Measurements from ENCODE around the gene CAMTA1. TPM values are rescaled to one million over a fixed set of nuclear protein-coding genes. Genes with fewer than 3 reads are reported as not detected.

The CAMTA1 gene
- total RNA-seq, 1 donor from 2014 or later: 109 TPM

DNA sequence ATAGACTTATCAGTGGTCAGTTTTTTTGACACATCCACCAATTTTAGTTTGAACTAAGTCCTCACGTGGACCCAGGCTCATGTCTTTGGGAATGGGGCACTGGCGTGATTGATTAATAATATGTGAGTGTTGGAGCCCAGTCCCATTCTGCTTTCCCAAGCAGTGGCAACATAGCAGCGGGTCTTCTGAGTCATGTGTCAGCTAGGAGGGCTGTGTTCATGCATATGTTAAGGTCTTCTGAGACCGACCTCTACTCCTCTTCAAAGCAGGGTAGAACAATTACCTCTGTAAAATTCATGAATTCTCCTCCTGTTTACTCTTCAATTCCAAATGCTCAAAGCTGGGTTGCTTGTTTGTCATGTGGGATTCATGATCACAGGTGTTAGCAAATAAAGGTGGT lies 291.3 kb downstream of the CAMTA1 start:
- no peaks in the 10 kb centered on the region for H3K36me3 Mint-ChIP-seq (ENCODE audit: low read depth)
- TF ChIP-seq, protein P1, sequence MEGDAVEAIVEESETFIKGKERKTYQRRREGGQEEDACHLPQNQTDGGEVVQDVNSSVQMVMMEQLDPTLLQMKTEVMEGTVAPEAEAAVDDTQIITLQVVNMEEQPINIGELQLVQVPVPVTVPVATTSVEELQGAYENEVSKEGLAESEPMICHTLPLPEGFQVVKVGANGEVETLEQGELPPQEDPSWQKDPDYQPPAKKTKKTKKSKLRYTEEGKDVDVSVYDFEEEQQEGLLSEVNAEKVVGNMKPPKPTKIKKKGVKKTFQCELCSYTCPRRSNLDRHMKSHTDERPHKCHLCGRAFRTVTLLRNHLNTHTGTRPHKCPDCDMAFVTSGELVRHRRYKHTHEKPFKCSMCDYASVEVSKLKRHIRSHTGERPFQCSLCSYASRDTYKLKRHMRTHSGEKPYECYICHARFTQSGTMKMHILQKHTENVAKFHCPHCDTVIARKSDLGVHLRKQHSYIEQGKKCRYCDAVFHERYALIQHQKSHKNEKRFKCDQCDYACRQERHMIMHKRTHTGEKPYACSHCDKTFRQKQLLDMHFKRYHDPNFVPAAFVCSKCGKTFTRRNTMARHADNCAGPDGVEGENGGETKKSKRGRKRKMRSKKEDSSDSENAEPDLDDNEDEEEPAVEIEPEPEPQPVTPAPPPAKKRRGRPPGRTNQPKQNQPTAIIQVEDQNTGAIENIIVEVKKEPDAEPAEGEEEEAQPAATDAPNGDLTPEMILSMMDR (conservative IDR thresholded peaks at IDR 0.05): no peak
- H3K4me3 Mint-ChIP-seq: no peak overlapping the region
- peaks cover 51% of the 10 kb centered on the region for H3K27me3 Mint-ChIP-seq (ENCODE audit: low read depth)
- H3K4me1 Mint-ChIP-seq: no peaks in the 10 kb centered on the region
- no peak for DNase-seq (ENCODE audit: low read depth, low spot score)
- H3K9me3 Mint-ChIP-seq: peaks cover 18% of the 10 kb centered on the region
- H3K27ac Mint-ChIP-seq (ENCODE audit: unreplicated experiment): no peak overlapping the region

DNA sequence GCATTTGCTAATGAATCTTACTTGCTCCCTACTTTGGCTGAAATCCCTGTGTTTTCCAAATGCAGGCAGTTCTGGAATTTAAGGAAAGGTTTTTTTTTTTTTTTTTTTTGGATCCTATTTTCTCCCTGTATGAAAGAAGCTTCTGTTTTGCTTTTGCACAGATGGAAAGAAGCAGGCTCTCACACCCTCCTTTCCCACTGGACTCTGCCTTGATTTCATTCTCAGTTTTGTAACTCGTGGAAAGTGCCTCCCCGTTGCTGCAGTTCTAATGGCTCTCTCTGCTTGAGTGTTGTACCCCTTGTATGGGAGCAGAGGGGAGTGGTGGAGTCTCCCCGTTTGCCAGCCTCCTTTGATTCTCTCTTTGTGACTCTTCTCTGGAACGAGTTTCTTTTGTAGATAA lies 291.9 kb downstream of the CAMTA1 start:
- peaks cover 47% of the 10 kb centered on the region for H3K27me3 Mint-ChIP-seq (ENCODE audit: low read depth)
- TF ChIP-seq, protein P1 (conservative IDR thresholded peaks at IDR 0.05): no peak
- no peaks in the 10 kb centered on the region for H3K4me1 Mint-ChIP-seq
- DNase-seq (ENCODE audit: low read depth, low spot score): no peak
- H3K27ac Mint-ChIP-seq (ENCODE audit: unreplicated experiment): no peak overlapping the region
- peaks cover 18% of the 10 kb centered on the region for H3K9me3 Mint-ChIP-seq
- no peak overlapping the region for H3K4me3 Mint-ChIP-seq
- H3K36me3 Mint-ChIP-seq (ENCODE audit: low read depth): no peaks in the 10 kb centered on the region

DNA sequence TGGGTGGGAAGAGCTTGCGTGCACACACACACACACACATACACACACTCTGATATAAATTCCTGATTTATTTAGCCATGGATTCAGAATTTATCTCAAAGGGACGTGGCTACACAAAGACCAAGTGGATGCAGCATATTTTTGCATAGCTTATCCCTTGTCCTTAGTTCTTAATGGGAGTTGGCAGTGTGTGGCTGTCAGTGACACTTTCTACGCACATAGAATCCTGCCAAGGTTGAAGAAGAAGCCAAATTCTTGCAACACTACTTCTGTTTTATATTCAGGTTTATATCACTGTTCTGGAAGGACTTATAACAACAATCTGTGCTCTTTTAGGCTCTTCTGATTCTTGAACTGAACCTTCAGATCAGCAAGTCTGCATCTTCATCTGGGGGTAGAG lies 292.7 kb downstream of the CAMTA1 start:
- H3K36me3 Mint-ChIP-seq (ENCODE audit: low read depth): no peaks in the 10 kb centered on the region
- H3K4me1 Mint-ChIP-seq: no peaks in the 10 kb centered on the region
- peaks cover 18% of the 10 kb centered on the region for H3K9me3 Mint-ChIP-seq
- H3K27ac Mint-ChIP-seq (ENCODE audit: unreplicated experiment): no peak overlapping the region
- DNase-seq (ENCODE audit: low read depth, low spot score): no peak
- TF ChIP-seq, protein P1 (conservative IDR thresholded peaks at IDR 0.05): no peak
- peaks cover 39% of the 10 kb centered on the region for H3K27me3 Mint-ChIP-seq (ENCODE audit: low read depth)
- H3K4me3 Mint-ChIP-seq: no peak overlapping the region

DNA sequence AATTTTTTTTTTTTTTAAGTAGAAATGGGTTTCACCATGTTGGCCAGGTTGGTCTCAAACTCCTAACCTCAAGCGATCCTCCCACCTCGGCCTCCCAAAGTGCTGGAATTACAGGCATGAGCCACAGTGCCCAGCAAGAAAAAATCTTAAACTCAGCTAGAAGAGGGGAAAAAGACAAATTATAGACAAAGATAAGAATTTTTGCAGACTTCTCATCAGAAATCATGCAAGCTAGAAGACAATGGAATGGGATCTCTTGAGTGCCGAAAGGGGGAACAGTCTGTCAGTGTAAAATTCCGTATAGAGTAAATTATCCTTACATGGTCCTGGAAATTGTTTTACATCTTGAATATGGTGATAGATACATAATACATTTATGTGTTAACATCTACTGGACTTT lies 294.4 kb downstream of the CAMTA1 start:
- no peak overlapping the region for H3K4me3 Mint-ChIP-seq
- peaks cover 18% of the 10 kb centered on the region for H3K9me3 Mint-ChIP-seq
- TF ChIP-seq, protein P1 (conservative IDR thresholded peaks at IDR 0.05): no peak
- no peak for DNase-seq (ENCODE audit: low read depth, low spot score)
- H3K4me1 Mint-ChIP-seq: no peaks in the 10 kb centered on the region
- H3K27ac Mint-ChIP-seq (ENCODE audit: unreplicated experiment): no peak overlapping the region
- peaks cover 23% of the 10 kb centered on the region for H3K27me3 Mint-ChIP-seq (ENCODE audit: low read depth)
- H3K36me3 Mint-ChIP-seq (ENCODE audit: low read depth): no peaks in the 10 kb centered on the region

DNA sequence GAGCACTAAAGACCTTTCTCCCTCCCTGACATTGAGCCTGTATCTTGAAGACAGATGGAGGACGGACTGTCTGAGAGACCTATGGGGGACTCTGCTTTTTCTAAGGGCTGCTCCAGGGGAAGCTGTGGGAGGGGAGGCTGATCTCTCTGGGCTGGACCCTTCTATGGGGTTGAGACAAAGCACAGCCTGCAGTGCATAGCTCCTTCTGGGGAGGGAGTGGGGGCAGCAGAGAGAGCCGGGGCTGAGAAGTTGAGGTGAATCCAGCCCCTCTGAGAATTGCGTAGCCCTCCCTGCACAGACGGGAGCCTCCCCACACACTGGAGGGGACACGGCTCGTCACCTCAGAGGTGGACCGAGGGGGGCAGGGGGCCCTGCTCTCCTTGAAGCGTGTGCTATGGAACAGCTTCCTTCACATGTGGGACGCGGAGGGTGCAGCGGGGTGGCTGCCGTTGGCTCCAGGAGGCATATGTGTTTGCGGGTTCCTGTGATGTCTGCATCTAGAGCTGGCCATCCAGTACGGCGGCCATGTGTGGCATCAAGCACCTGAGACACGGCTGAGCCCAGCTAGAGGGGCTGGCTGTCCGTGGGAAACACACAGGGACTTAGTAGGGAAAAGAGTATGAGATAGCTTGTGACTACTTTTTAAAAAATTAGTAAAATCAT lies 299.1 kb downstream of the CAMTA1 start:
- TF ChIP-seq, protein P1 (conservative IDR thresholded peaks at IDR 0.05): no peak
- no peaks in the 10 kb centered on the region for H3K36me3 Mint-ChIP-seq (ENCODE audit: low read depth)
- H3K4me3 Mint-ChIP-seq: no peak overlapping the region
- H3K4me1 Mint-ChIP-seq: no peaks in the 10 kb centered on the region
- peaks cover 9% of the 10 kb centered on the region for H3K9me3 Mint-ChIP-seq
- H3K27me3 Mint-ChIP-seq (ENCODE audit: low read depth): peaks cover 8% of the 10 kb centered on the region
- H3K27ac Mint-ChIP-seq (ENCODE audit: unreplicated experiment): no peak overlapping the region
- DNase-seq (ENCODE audit: low read depth, low spot score): no peak

Data from neural crest cell (in vitro differentiated cells).